ENCODE data around the gene DNAH14. TPM values are rescaled to one million over a fixed set of nuclear protein-coding genes. Genes with fewer than 3 reads are reported as not detected.

The DNAH14 gene
- total RNA-seq, 1 donor from 2014 or later, result 21.6 TPM

DNA sequence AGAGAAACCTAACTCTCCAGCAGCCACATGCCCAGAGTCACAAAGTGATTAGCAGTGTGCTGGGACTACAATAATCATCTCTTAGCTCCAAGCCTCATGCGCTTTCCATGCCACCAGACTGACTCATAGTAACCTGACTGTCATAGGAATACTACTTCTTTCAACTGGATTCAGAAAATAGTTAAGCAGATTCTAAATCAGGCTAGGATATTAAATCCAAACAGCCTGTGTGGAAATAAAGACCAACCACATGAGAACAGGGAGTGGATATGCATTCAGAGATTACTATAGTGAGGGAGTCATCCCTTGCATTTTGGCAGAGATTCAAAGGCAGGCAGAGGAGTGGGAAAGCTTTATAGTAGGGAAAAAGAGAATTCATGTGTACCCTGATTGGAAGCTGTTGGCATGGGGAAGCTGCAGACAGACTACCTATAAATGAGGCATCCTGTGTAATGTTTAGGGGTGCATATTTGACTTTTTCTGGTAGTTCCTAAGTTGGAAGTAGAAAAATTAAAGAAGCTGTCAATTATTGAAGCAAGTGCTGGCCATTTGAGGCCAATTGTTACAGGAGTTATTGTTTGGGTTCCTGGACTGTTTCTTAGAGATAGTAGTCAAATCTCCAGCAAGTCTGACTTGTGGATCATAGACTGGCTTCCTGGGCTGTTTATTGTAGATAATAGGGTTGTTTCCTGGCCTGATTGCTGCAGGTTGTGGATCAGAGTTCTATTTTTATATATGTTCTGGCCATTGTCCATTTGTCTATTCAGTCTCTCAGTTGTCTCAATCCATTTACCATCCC lies 31.7 kb upstream of the DNAH14 start:
- DNase-seq (ENCODE audit: low spot score), result no peak
- Mint-ChIP-seq H3K4me3 (ENCODE audit: unreplicated experiment) (no peak overlapping the region), H3K27ac (ENCODE audit: unreplicated experiment) (no peak overlapping the region), H3K27me3 (ENCODE audit: unreplicated experiment) (peaks cover 3% of the 10 kb centered on the region), H3K36me3 (ENCODE audit: low read depth, unreplicated experiment) (peaks cover 4% of the 10 kb centered on the region), H3K4me1 (ENCODE audit: unreplicated experiment) (no peaks in the 10 kb centered on the region), H3K9me3 (ENCODE audit: unreplicated experiment) (no peaks in the 10 kb centered on the region)
- TF ChIP-seq, protein P1, sequence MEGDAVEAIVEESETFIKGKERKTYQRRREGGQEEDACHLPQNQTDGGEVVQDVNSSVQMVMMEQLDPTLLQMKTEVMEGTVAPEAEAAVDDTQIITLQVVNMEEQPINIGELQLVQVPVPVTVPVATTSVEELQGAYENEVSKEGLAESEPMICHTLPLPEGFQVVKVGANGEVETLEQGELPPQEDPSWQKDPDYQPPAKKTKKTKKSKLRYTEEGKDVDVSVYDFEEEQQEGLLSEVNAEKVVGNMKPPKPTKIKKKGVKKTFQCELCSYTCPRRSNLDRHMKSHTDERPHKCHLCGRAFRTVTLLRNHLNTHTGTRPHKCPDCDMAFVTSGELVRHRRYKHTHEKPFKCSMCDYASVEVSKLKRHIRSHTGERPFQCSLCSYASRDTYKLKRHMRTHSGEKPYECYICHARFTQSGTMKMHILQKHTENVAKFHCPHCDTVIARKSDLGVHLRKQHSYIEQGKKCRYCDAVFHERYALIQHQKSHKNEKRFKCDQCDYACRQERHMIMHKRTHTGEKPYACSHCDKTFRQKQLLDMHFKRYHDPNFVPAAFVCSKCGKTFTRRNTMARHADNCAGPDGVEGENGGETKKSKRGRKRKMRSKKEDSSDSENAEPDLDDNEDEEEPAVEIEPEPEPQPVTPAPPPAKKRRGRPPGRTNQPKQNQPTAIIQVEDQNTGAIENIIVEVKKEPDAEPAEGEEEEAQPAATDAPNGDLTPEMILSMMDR (IDR thresholded peaks at IDR 0.05; ENCODE audit: unreplicated experiment), result no peak

DNA sequence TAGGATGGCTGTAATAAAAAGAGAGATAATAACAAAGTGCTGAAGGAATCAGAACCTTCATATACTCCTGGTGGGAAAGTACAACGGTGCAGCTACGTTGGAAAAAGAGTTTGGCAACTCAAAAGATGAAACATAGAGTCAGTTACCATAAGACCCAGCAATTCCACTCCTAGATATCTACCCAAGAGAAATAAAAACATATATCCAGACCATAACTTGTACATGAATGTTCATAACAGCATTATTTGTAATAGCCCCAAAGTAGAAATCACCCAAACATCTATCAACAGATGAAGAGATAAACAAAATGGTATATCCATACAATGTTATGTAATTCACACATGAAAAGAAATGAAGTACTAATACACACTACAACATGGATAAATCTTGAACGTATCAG lies 30.5 kb upstream of the DNAH14 start:
- Mint-ChIP-seq H3K9me3 (ENCODE audit: unreplicated experiment) (no peaks in the 10 kb centered on the region), H3K27me3 (ENCODE audit: unreplicated experiment) (peaks cover 3% of the 10 kb centered on the region), H3K27ac (ENCODE audit: unreplicated experiment) (no peak overlapping the region), H3K36me3 (ENCODE audit: low read depth, unreplicated experiment) (peaks cover 4% of the 10 kb centered on the region), H3K4me1 (ENCODE audit: unreplicated experiment) (no peaks in the 10 kb centered on the region), H3K4me3 (ENCODE audit: unreplicated experiment) (no peak overlapping the region)
- TF ChIP-seq, protein P1 (IDR thresholded peaks at IDR 0.05; ENCODE audit: unreplicated experiment), result no peak
- no peak for DNase-seq (ENCODE audit: low spot score)

DNA sequence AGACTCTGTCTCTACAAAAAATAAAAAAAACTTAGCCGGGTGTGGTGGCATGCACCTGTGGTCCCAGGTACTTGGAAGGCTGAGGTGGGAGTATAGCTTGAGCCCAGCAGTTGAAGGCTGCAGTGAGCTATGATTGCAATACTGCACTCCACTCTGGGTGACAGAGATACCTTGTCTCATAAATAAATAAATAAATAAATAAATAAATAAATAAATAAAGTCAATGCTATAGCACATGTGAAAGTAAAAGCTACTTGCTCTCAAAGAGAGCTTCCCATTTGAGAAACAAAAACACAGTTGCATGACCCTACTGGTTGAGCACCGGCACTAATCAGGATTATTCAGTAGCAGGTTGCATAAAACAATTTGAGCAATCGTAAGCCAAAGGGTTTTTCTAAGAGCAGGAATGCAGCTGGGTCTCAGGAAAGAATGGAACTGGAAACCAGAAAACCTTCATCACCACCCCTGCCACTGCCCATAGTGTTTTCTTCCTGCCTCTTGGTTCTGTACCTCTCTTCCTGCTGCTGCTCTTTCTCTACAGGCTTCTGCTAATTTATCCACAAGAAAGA lies 29.3 kb upstream of the DNAH14 start:
- H3K9me3 Mint-ChIP-seq (ENCODE audit: unreplicated experiment), result no peaks in the 10 kb centered on the region
- DNase-seq (ENCODE audit: low spot score), result no peak
- H3K36me3 Mint-ChIP-seq (ENCODE audit: low read depth, unreplicated experiment), result peaks cover 4% of the 10 kb centered on the region
- H3K27ac Mint-ChIP-seq (ENCODE audit: unreplicated experiment), result no peak overlapping the region
- H3K4me3 Mint-ChIP-seq (ENCODE audit: unreplicated experiment), result no peak overlapping the region
- peaks cover 3% of the 10 kb centered on the region for H3K27me3 Mint-ChIP-seq (ENCODE audit: unreplicated experiment)
- no peaks in the 10 kb centered on the region for H3K4me1 Mint-ChIP-seq (ENCODE audit: unreplicated experiment)
- TF ChIP-seq, protein P1 (IDR thresholded peaks at IDR 0.05; ENCODE audit: unreplicated experiment), result no peak

DNA sequence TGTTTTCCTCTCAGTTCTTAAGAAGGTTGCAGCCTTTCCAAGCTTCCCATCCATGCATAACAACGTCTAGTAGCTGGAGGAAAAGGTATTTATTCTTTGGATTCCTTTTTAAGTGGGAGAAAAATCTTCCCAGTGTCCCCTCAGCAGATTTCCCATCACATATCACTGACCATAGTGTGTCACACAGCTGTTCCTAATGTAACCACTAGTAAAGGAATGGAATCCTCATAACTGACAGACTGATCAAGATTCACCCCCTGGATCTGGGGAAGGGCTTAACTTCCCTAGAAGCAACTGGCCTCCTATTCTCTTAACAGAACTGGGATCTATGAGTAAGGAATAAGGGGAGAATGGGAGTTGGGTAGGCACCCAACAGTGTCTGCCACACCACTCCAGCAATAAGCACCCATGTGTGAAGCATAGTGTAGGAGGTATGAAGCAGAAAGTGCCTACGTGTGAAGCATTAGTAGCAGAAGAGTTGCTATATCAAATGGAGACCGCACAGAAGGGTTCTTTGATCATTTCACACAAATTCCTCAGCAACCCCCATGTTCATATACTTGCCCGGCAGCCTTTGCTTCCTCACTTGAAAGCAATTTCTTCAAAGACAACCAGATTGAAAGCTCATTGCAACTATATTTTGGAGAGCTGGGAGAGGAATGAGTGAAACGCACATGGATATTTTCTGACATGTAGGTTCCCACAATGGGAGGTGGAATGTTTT lies 28.2 kb upstream of the DNAH14 start:
- H3K27me3 Mint-ChIP-seq (ENCODE audit: unreplicated experiment), result peaks cover 3% of the 10 kb centered on the region
- H3K27ac Mint-ChIP-seq (ENCODE audit: unreplicated experiment), result no peak overlapping the region
- no peak for DNase-seq (ENCODE audit: low spot score)
- peaks cover 4% of the 10 kb centered on the region for H3K36me3 Mint-ChIP-seq (ENCODE audit: low read depth, unreplicated experiment)
- H3K4me1 Mint-ChIP-seq (ENCODE audit: unreplicated experiment), result no peaks in the 10 kb centered on the region
- no peaks in the 10 kb centered on the region for H3K9me3 Mint-ChIP-seq (ENCODE audit: unreplicated experiment)
- TF ChIP-seq, protein P1 (IDR thresholded peaks at IDR 0.05; ENCODE audit: unreplicated experiment), result no peak
- H3K4me3 Mint-ChIP-seq (ENCODE audit: unreplicated experiment), result no peak overlapping the region
